Raji (cell line): ENCODE data around the gene NLE1.
A peak's percentile ranks its signal among the peaks of the same experiment; 100 is the strongest.

Experiments used
- POLR2A ChIP-seq: IDR thresholded peaks from 2 replicates; pipeline ENCODE4 v1.6.1; 2011; ENCODE audit warnings: low read depth, low read length, control low read depth; ENCODE audit not compliant: insufficient read depth

Gene NLE1

GRCh38 chr17:35141681-35142466 is at the start of gene NLE1:
Gene NLE1, minus strand, starts transcription at chr17:35142303. Its CDS starts 28 bp downstream, at chr17:35142275.
- peak; percentile 76 for TF ChIP-seq POLR2A

GRCh38 chr17:35191001-35191695 is 49.0 kb upstream of the NLE1 start:
- TF ChIP-seq POLR2A = no peak

DNA sequence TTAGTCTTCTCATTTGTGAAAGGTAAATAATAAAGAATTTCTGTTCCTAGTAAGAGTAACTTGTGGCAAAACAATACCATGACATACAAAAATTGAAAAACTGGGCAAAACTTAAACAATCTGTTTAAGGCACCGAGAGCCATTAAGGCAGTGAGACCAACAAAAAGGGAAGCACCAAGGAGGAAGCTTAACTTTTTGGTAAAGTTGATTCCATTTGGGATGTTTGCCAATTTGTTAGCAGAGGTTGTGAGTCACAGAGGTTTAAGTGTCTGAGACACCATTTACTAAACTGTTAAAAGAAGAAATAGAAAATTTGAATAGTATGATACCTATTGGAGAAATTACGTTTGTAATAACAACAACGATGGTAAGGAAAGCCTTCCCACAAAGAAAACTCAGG is 47.2 kb upstream of the NLE1 start:
- TF ChIP-seq POLR2A = no peak

DNA sequence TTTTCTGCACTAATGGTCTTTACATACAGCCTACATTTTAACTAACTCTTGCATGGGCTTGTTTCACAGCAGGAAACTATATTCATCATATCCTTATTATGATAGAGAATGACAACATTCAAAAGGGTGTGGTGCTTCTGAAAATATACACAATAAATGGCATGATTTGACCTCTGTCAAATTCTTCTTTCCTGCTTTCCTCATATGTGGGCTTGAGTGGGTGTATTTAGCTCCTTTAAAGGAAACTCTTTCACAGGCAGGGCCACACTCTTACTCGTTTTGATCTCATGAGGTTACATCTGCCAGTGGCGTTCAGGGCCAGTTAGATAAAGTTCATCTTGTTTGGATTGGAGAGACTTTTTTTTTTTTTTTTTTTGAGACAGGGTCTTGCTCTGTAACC is 46.0 kb upstream of the NLE1 start:
- no peak for TF ChIP-seq POLR2A

- no peak for TF ChIP-seq POLR2A
Measured at GRCh38 chr17:35187481-35187880, 45.4 kb upstream of the NLE1 start.

DNA sequence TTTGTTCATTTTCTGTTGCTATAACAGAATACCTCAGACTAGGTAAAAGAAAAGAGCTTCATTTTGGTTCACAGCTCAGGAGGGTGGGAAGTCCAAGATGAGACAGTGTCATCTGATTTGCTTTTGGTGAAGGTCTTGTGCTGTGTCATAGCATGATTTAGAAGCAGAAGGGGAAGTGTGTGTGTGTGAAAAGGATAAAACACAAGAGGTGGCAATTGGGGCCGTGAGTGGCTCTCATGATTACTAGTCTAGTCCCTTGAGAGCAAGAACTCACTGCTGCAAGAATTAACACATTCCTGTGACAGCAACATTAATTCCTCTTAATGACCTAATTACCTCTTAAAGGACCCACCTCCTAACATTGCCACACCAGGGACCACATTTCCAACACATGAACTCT is 43.7 kb upstream of the NLE1 start:
- TF ChIP-seq POLR2A = no peak

DNA sequence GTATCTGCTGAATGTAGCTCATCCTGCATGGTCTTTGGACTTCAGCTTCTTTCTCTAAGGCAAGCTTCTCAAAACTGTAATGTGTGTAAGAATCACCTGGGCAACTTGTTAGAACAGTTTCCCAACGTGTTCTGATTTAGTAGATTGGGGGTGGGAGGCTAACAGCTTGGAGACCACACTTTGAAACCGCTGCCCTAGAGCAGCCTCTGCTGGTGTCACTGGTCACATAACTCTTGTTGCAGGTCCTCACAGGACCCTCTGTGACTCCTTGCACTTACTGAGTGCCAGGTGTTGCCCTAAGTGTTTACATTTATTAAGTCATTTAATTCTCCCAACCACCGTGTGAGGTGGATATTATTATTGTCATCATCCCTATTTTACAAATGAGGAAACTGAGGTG is 42.2 kb upstream of the NLE1 start:
- TF ChIP-seq POLR2A = no peak

- no peak for TF ChIP-seq POLR2A
Measured at GRCh38 chr17:35183332-35183731, 41.2 kb upstream of the NLE1 start.

- TF ChIP-seq POLR2A = no peak
Measured at GRCh38 chr17:35176897-35177296, 34.8 kb upstream of the NLE1 start.

DNA sequence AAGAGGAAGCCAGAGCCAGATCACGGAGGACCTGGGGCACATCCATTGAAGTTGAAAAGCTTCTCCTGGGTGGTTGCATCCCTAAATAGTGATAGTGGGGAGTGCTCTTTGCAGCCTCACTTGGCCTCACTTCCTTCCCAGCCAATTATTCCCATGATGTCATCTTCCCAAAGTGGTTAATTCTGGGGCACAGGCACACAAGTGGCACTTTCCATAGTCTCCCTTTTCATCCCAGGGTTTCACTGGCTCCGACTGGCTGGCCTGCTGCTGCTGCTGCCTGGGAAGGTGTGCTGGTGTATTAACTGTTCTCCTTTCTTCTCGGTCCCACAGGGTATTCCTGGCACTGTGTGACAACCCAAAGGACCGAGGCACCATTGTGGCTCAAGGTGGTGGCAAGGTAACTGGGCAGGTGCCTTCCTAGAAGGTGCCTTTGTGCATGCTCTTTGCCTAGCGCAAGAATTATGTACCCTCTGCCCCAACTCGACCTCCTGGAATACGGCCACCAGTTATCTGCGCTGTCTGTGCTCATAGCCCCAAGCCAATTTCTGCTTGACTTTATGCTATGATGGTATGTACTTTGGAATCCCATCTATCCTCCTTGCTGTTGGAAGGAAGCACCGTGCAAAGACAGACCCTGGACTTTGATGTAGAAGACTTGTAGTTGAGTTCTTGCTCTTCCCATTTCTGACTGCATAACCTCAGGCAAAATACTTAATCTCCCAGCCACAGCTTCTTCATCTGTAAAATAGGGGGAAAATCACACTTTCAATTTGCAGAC is 33.7 kb upstream of the NLE1 start:
- TF ChIP-seq POLR2A = no peak

GRCh38 chr17:35174835-35175334 is 32.8 kb upstream of the NLE1 start:
- TF ChIP-seq POLR2A = no peak

GRCh38 chr17:35171834-35172233 is 29.7 kb upstream of the NLE1 start:
- TF ChIP-seq POLR2A = no peak

- no peak for TF ChIP-seq POLR2A
Measured at GRCh38 chr17:35170968-35171771, 29.1 kb upstream of the NLE1 start.

GRCh38 chr17:35169835-35170363 is 27.8 kb upstream of the NLE1 start:
- TF ChIP-seq POLR2A = no peak
